Left renal cortex interstitium (tissue), 4 donors: ENCODE measurements around the gene EIF3F. TPM values are rescaled to one million over a fixed set of nuclear protein-coding genes. Genes with fewer than 3 reads are reported as not detected.

Experiments
- DNase-seq, 4 donors: peaks; one replicate each; pipeline ENCODE4 v3.0.0-alpha.2; 2013; ENCODE audit warnings: low read depth in 4 of 4, low spot score in 2 of 4, missing footprints in 1 of 4
- polyA plus RNA-seq, 4 donors: library from polyadenylated mRNA; unstranded; fragments of 120-200 nt; gene quantifications; one replicate each; pipeline ENCODE4 v1.2.1, GENCODE V29; 2013; ENCODE audit not compliant: insufficient read length in 4 of 4

The EIF3F gene
- polyA plus RNA-seq, 4 donors: 310 to 350 (median 326) TPM

- no peak for DNase-seq
Observed at GRCh38 chr11:8020244-8020597, 33.1 kb downstream of the EIF3F start.

GRCh38 chr11:8021920-8022319, 34.8 kb downstream of the EIF3F start:
- no peak for DNase-seq

- no peak for DNase-seq
Observed at GRCh38 chr11:8022876-8023275, 35.7 kb downstream of the EIF3F start.

- DNase-seq: no peak
Observed at GRCh38 chr11:8023831-8024555, 36.9 kb downstream of the EIF3F start.

- DNase-seq: no peak
Observed at GRCh38 chr11:8025123-8025522, 38.0 kb downstream of the EIF3F start.

GRCh38 chr11:8025816-8026215, 38.7 kb downstream of the EIF3F start:
- no peak for DNase-seq

GRCh38 chr11:8026982-8027381, 39.8 kb downstream of the EIF3F start:
- no peak for DNase-seq

GRCh38 chr11:8028766-8029165, 41.6 kb downstream of the EIF3F start:
- DNase-seq: no peak

GRCh38 chr11:8030526-8031247, 43.5 kb downstream of the EIF3F start:
- DNase-seq: no peak

GRCh38 chr11:8031248-8032115, 44.3 kb downstream of the EIF3F start:
- no peak for DNase-seq

GRCh38 chr11:8032122-8032521, 45.0 kb downstream of the EIF3F start:
- DNase-seq: no peak

- DNase-seq: no peak
Observed at GRCh38 chr11:8032576-8033304, 45.6 kb downstream of the EIF3F start.

GRCh38 chr11:8033305-8034105, 46.4 kb downstream of the EIF3F start:
- DNase-seq: peak in 3 of 4 donors; percentile 68 to 85 (median 69)

GRCh38 chr11:8034106-8034585, 47.0 kb downstream of the EIF3F start:
- DNase-seq: no peak

- DNase-seq: no peak
Observed at GRCh38 chr11:8034604-8035190, 47.6 kb downstream of the EIF3F start.

- no peak for DNase-seq
Observed at GRCh38 chr11:8035200-8035855, 48.2 kb downstream of the EIF3F start.

- DNase-seq: no peak
Observed at GRCh38 chr11:8036002-8036802, 49.1 kb downstream of the EIF3F start.

- DNase-seq: no peak
Observed at GRCh38 chr11:8036986-8037385, 49.8 kb downstream of the EIF3F start.
